ENCODE measurements around the gene GTPBP3. TPM values are rescaled to one million over a fixed set of nuclear protein-coding genes. Genes with fewer than 3 reads are reported as not detected.

GTPBP3 gene
- total RNA-seq, 1 experiment from 2014 or later = 73.0 TPM

Other genes starting within 250 kb of the GTPBP3 start
- 27.5 TPM for gene USE1, start 122.2 kb upstream of the GTPBP3 start, total RNA-seq (2021; ENCODE audit: unreplicated experiment)
- 39.8 TPM for gene OCEL1, start 111.3 kb upstream of the GTPBP3 start, total RNA-seq (2021; ENCODE audit: unreplicated experiment)
- 88.0 TPM for gene NR2F6, start 91.6 kb upstream of the GTPBP3 start, total RNA-seq (2021; ENCODE audit: unreplicated experiment)
- gene USHBP1, start 72.8 kb upstream of the GTPBP3 start, total RNA-seq (2021; ENCODE audit: unreplicated experiment) = 0.15 TPM
- 93.3 TPM for gene BABAM1, start 70.1 kb upstream of the GTPBP3 start, total RNA-seq (2021; ENCODE audit: unreplicated experiment)
- 14.8 TPM for gene ANKLE1, start 55.7 kb upstream of the GTPBP3 start, total RNA-seq (2021; ENCODE audit: unreplicated experiment)
- gene ABHD8, start 34.1 kb upstream of the GTPBP3 start, total RNA-seq (2021; ENCODE audit: unreplicated experiment) = 5.2 TPM
- 114 TPM for gene MRPL34, start 31.7 kb upstream of the GTPBP3 start, total RNA-seq (2021; ENCODE audit: unreplicated experiment)
- 68.6 TPM for gene DDA1, start 28.0 kb upstream of the GTPBP3 start, total RNA-seq (2021; ENCODE audit: unreplicated experiment)
- gene ANO8, start 2.7 kb upstream of the GTPBP3 start, total RNA-seq (2021; ENCODE audit: unreplicated experiment) = 22.9 TPM
- 0.47 TPM for gene PLVAP, start 39.8 kb downstream of the GTPBP3 start, total RNA-seq (2021; ENCODE audit: unreplicated experiment)
- not detected for gene CCDC194, start 56.6 kb downstream of the GTPBP3 start, total RNA-seq (2021; ENCODE audit: unreplicated experiment)
- 5.4 TPM for gene BST2, start 68.1 kb downstream of the GTPBP3 start, total RNA-seq (2021; ENCODE audit: unreplicated experiment)
- gene MVB12A, start 82.5 kb downstream of the GTPBP3 start, total RNA-seq (2021; ENCODE audit: unreplicated experiment) = 91.7 TPM
- gene TMEM221, start 111.1 kb downstream of the GTPBP3 start, total RNA-seq (2021; ENCODE audit: unreplicated experiment) = 3.4 TPM
- gene NXNL1, start 123.4 kb downstream of the GTPBP3 start, total RNA-seq (2021; ENCODE audit: unreplicated experiment) = not detected
- 22.5 TPM for gene SLC27A1, start 133.0 kb downstream of the GTPBP3 start, total RNA-seq (2021; ENCODE audit: unreplicated experiment)
- gene PGLS, start 174.1 kb downstream of the GTPBP3 start, total RNA-seq (2021; ENCODE audit: unreplicated experiment) = 68.5 TPM
- 86.0 TPM for gene COLGALT1, start 218.1 kb downstream of the GTPBP3 start, total RNA-seq (2021; ENCODE audit: unreplicated experiment)